Astrocyte of the hippocampus (primary cell): ENCODE data around the gene ZNRF3.
A peak's percentile ranks its signal among the peaks of the same experiment; 100 is the strongest.

Source experiments
- DNase-seq: peaks from one replicate; pipeline ENCODE4 v3.0.0; 2011; ENCODE audit warnings: low read depth, low spot score

ZNRF3 gene

GRCh38 chr22:28952857-28953256 lies 69.5 kb downstream of the ZNRF3 start:
- DNase-seq: no peak

GRCh38 chr22:28953403-28953802 lies 70.0 kb downstream of the ZNRF3 start:
- no peak for DNase-seq

GRCh38 chr22:28953976-28954880 lies 70.9 kb downstream of the ZNRF3 start:
- DNase-seq: no peak

- DNase-seq: no peak
These were observed 72.4 kb downstream of the ZNRF3 start for GRCh38 chr22:28955817-28956216.

- no peak for DNase-seq
These were observed 73.1 kb downstream of the ZNRF3 start for GRCh38 chr22:28956506-28956905.

- no peak for DNase-seq
These were observed 75.2 kb downstream of the ZNRF3 start for GRCh38 chr22:28958611-28959010.

- no peak for DNase-seq
These were observed 78.7 kb downstream of the ZNRF3 start for GRCh38 chr22:28962042-28962554.

GRCh38 chr22:28963362-28963761 lies 80.0 kb downstream of the ZNRF3 start:
- DNase-seq: no peak

GRCh38 chr22:28967163-28967665 lies 83.8 kb downstream of the ZNRF3 start:
- no peak for DNase-seq

- no peak for DNase-seq
These were observed 84.6 kb downstream of the ZNRF3 start for GRCh38 chr22:28967969-28968368.

GRCh38 chr22:28969401-28970168 lies 86.2 kb downstream of the ZNRF3 start:
- peak; percentile 57 for DNase-seq

- DNase-seq: no peak
These were observed 90.0 kb downstream of the ZNRF3 start for GRCh38 chr22:28973352-28973751.

- peak; percentile 61 for DNase-seq
These were observed 93.7 kb downstream of the ZNRF3 start for GRCh38 chr22:28977060-28977459.

GRCh38 chr22:28977481-28977971 lies 94.2 kb downstream of the ZNRF3 start:
- DNase-seq: peak; percentile 52

GRCh38 chr22:28978158-28978557 lies 94.8 kb downstream of the ZNRF3 start:
- peak; percentile 71 for DNase-seq

- DNase-seq: no peak
These were observed 95.8 kb downstream of the ZNRF3 start for GRCh38 chr22:28978863-28979796.

GRCh38 chr22:28980326-28980725 lies 97.0 kb downstream of the ZNRF3 start:
- no peak for DNase-seq

GRCh38 chr22:28981818-28982499 lies 98.6 kb downstream of the ZNRF3 start:
- no peak for DNase-seq

- no peak for DNase-seq
These were observed 99.8 kb downstream of the ZNRF3 start for GRCh38 chr22:28983190-28983589.

GRCh38 chr22:28983788-28984441 lies 100.5 kb downstream of the ZNRF3 start:
- no peak for DNase-seq
